Brain microvascular endothelial cell (primary cell): ENCODE data around the gene CCDC201.
"Not testable (repeated sequence)": the region's sequence is repeated elsewhere in the genome, so short reads cannot be mapped to it uniquely, and the experiment has no call there.

ENCODE experiments used
- DNase-seq: peaks from one replicate; pipeline ENCODE4 v3.0.0-alpha.2; 2020
- H3K27ac ChIP-seq: fragments of 250-450 bp; sonication (Bioruptor Pico); 2 replicates; pipeline ENCODE4 v1.5.1; 2020; ENCODE audit warnings: mild to moderate bottlenecking, moderate library complexity
- H3K27me3 ChIP-seq: fragments of 250-450 bp; sonication (Bioruptor Pico); replicated peaks from 2 replicates; pipeline ENCODE4 v1.5.1; 2020; ENCODE audit warnings: mild to moderate bottlenecking
- H3K36me3 ChIP-seq: fragments of 250-450 bp; sonication (Bioruptor Pico); replicated peaks from 2 replicates; pipeline ENCODE4 v1.5.1; 2020; ENCODE audit warnings: mild to moderate bottlenecking
- H3K4me3 ChIP-seq: 2 replicates; pipeline ENCODE4 v1.5.1; 2011; ENCODE audit warnings: low read depth, mild to moderate bottlenecking, control low read depth, low read length, moderate library complexity
- CTCF ChIP-seq: IDR thresholded peaks from 2 replicates; pipeline ENCODE4 v1.5.1; 2011; ENCODE audit warnings: low read depth, mild to moderate bottlenecking, moderate library complexity, low read length, control low read depth, inconsistent platforms; ENCODE audit errors: missing control alignments
- in situ Hi-C: cut with HindIII; loops from 2 replicates; pipeline ENCODE4 v1.10.0; 2017; ENCODE audit warnings: low sequenced_read_pairs, low pct_ligation_motif_present

Gene CCDC201

GRCh38 chr7:45865594-45866410 is 7.1 kb downstream of the CCDC201 start:
- DNase-seq = no peak
- no peak overlapping the region for H3K27ac ChIP-seq
- H3K27me3 ChIP-seq = no peaks in the 10 kb centered on the region
- in situ Hi-C loops = no loop called here
- no peak for TF ChIP-seq CTCF
- no peaks in the 10 kb centered on the region for H3K36me3 ChIP-seq
- no peak overlapping the region for H3K4me3 ChIP-seq

- DNase-seq = no peak
- no peak overlapping the region for H3K27ac ChIP-seq
- no peak overlapping the region for H3K4me3 ChIP-seq
- H3K27me3 ChIP-seq = no peaks in the 10 kb centered on the region
- TF ChIP-seq CTCF = peak; percentile 62
- in situ Hi-C loops = no loop called here
- H3K36me3 ChIP-seq = no peaks in the 10 kb centered on the region
Observed at GRCh38 chr7:45863715-45864114, 9.2 kb downstream of the CCDC201 start.

GRCh38 chr7:45856888-45857287 is 16.0 kb downstream of the CCDC201 start:
- H3K36me3 ChIP-seq, H3K4me3 ChIP-seq, DNase-seq, H3K27me3 ChIP-seq, in situ Hi-C loops, H3K27ac ChIP-seq: not testable (repeated sequence)

GRCh38 chr7:45855680-45856079 is 17.2 kb downstream of the CCDC201 start:
- in situ Hi-C loops, H3K27me3 ChIP-seq: not testable (repeated sequence)

GRCh38 chr7:45853491-45853890 is 19.4 kb downstream of the CCDC201 start:
- H3K27me3 ChIP-seq, H3K36me3 ChIP-seq, in situ Hi-C loops: not testable (repeated sequence)

More at GRCh38 chr7:45855680-45856079, 17.2 kb downstream of the CCDC201 start:
- not testable (repeated sequence) for H3K27ac ChIP-seq, H3K36me3 ChIP-seq, H3K4me3 ChIP-seq
- DNase-seq = peak; percentile 10

GRCh38 chr7:45852984-45853383 is 19.9 kb downstream of the CCDC201 start:
- H3K4me3 ChIP-seq, DNase-seq, in situ Hi-C loops, H3K36me3 ChIP-seq, H3K27ac ChIP-seq, H3K27me3 ChIP-seq: not testable (repeated sequence)

More at GRCh38 chr7:45853491-45853890, 19.4 kb downstream of the CCDC201 start:
- H3K4me3 ChIP-seq, H3K27ac ChIP-seq, DNase-seq: not testable (repeated sequence)

GRCh38 chr7:45848734-45849133 is 24.1 kb downstream of the CCDC201 start:
- H3K27me3 ChIP-seq, DNase-seq, H3K27ac ChIP-seq, H3K36me3 ChIP-seq, in situ Hi-C loops, H3K4me3 ChIP-seq: not testable (repeated sequence)

- DNase-seq, H3K4me3 ChIP-seq, H3K36me3 ChIP-seq, H3K27me3 ChIP-seq, in situ Hi-C loops, H3K27ac ChIP-seq: not testable (repeated sequence)
Observed at GRCh38 chr7:45846536-45846935, 26.3 kb downstream of the CCDC201 start.

- H3K36me3 ChIP-seq, H3K27me3 ChIP-seq, DNase-seq, H3K27ac ChIP-seq, in situ Hi-C loops, H3K4me3 ChIP-seq: not testable (repeated sequence)
Observed at GRCh38 chr7:45841926-45842717, 30.8 kb downstream of the CCDC201 start.

GRCh38 chr7:45838852-45839251 is 34.0 kb downstream of the CCDC201 start:
- H3K27ac ChIP-seq, H3K4me3 ChIP-seq, H3K27me3 ChIP-seq, in situ Hi-C loops, H3K36me3 ChIP-seq, DNase-seq: not testable (repeated sequence)

GRCh38 chr7:45832433-45833177 is 40.3 kb downstream of the CCDC201 start:
- DNase-seq, in situ Hi-C loops: not testable (repeated sequence)

GRCh38 chr7:45829846-45830245 is 43.0 kb downstream of the CCDC201 start:
- DNase-seq, H3K36me3 ChIP-seq, in situ Hi-C loops, H3K4me3 ChIP-seq, H3K27ac ChIP-seq, H3K27me3 ChIP-seq: not testable (repeated sequence)

More at GRCh38 chr7:45832433-45833177, 40.3 kb downstream of the CCDC201 start:
- not testable (repeated sequence) for H3K27me3 ChIP-seq, H3K27ac ChIP-seq, H3K36me3 ChIP-seq, H3K4me3 ChIP-seq
